ENCODE data around the gene ERLIN1. TPM values are rescaled to one million over a fixed set of nuclear protein-coding genes. Genes with fewer than 3 reads are reported as not detected.

Gene ERLIN1
- total and polyA plus RNA-seq, 2 experiments from 2014 or later = 26.3 to 35.7 TPM

DNA sequence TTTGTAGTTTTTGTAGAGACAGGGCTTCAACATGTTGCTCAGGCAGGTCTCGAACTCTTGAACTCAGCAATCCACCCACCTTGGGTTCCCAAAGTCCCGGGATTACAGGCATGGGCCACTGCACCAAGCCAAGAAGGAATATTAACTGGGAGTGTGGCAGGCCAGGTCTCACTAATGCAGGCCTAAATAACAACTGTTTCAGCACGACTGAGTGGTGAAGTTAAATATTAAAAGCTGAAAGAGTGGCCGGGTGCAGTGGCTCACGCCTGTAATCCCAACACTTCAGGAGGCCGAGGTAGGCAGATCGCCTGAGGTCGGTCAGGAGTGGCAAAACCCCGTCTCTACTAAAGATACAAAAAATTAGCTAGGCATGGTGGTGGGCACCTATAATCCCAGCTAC, 22.4 kb upstream of the ERLIN1 start:
- Histone ChIP-seq H4K20me1 (ENCODE audit: insufficient read depth, poor library complexity, severe bottlenecking) (no peaks in the 10 kb centered on the region), H3K27me3 (no peaks in the 10 kb centered on the region), H3K4me2 (no peak overlapping the region), H2AFZ (no peak overlapping the region), H3K79me2 (no peaks in the 10 kb centered on the region), H3K4me1 (ENCODE audit: insufficient read depth) (no peaks in the 10 kb centered on the region), H3K9me2 (replicated peaks; ENCODE audit: insufficient read depth) (no peaks in the 10 kb centered on the region), H3K36me3 (replicated peaks; ENCODE audit: insufficient read depth, low read depth) (no peaks in the 10 kb centered on the region), H3K9me3 (ENCODE audit: low read depth) (no peaks in the 10 kb centered on the region), H3K4me3 (no peak overlapping the region), H3K27ac (no peak overlapping the region)
- WGBS (ENCODE audit: low lambda C conversion rate, missing lambda C conversion rate) = 81% methylated on average over 9 of the region's 9 CpGs
- no peak for DNase-seq (ENCODE audit: low spot score)
- TF ChIP-seq CTCF (IDR thresholded peaks at IDR 0.05; ENCODE audit: poor library complexity) = no peak

DNA sequence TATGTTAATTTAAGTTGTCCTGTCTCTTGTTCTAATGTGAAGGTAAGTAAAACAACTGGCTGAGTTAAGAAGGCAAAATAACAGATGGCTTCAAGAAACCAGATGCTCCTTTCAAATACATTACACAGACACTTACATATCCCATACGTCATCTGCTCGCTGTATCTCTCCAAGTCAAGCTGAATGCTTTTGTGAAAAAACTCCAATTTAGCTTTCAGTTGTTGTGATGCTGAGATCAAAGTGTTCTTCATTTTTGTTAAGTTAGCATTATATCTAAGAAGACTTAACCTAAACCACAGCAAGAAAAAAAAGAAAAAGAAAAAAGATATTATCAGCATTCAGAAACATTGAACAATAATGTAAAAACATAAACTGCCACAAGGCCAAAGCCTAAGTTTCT, 18.5 kb upstream of the ERLIN1 start:
- Histone ChIP-seq H3K27me3 (no peaks in the 10 kb centered on the region), H3K36me3 (replicated peaks; ENCODE audit: insufficient read depth, low read depth) (no peaks in the 10 kb centered on the region)

GRCh38 chr10:100201549-100201948, 15.7 kb upstream of the ERLIN1 start:
- H3K79me2 ChIP-seq = no peaks in the 10 kb centered on the region
- no peaks in the 10 kb centered on the region for H3K4me1 ChIP-seq (ENCODE audit: insufficient read depth)
- H3K27ac ChIP-seq = no peak overlapping the region
- H3K9me2 ChIP-seq (replicated peaks; ENCODE audit: insufficient read depth) = no peaks in the 10 kb centered on the region
- H2AFZ ChIP-seq = no peak overlapping the region
- H3K27me3 ChIP-seq = no peaks in the 10 kb centered on the region
- no peak for DNase-seq (ENCODE audit: low spot score)
- H3K9me3 ChIP-seq (ENCODE audit: low read depth) = no peaks in the 10 kb centered on the region
- TF ChIP-seq EZH2 (IDR thresholded peaks at IDR 0.05; ENCODE audit: borderline replicate concordance) (no peak), EZH2phosphoT487 (IDR thresholded peaks at IDR 0.05; ENCODE audit: low read depth, severe bottlenecking, unreplicated experiment) (no peak), CTCF (IDR thresholded peaks at IDR 0.05; ENCODE audit: poor library complexity) (no peak)
- WGBS (ENCODE audit: low lambda C conversion rate, missing lambda C conversion rate) = 96% methylated on average over 2 of the region's 2 CpGs
- no peak overlapping the region for H3K4me3 ChIP-seq
- H3K4me2 ChIP-seq = no peak overlapping the region
- no peaks in the 10 kb centered on the region for H3K36me3 ChIP-seq (replicated peaks; ENCODE audit: insufficient read depth, low read depth)
- no peaks in the 10 kb centered on the region for H4K20me1 ChIP-seq (ENCODE audit: insufficient read depth, poor library complexity, severe bottlenecking)

More for the DNA sequence above, 18.5 kb upstream of the ERLIN1 start:
- no peaks in the 10 kb centered on the region for H3K9me2 ChIP-seq (replicated peaks; ENCODE audit: insufficient read depth)
- DNase-seq (ENCODE audit: low spot score) = no peak
- no peak overlapping the region for H2AFZ ChIP-seq
- H3K27ac ChIP-seq = no peak overlapping the region
- H3K9me3 ChIP-seq (ENCODE audit: low read depth) = no peaks in the 10 kb centered on the region
- H3K79me2 ChIP-seq = no peaks in the 10 kb centered on the region
- TF ChIP-seq EZH2phosphoT487 (IDR thresholded peaks at IDR 0.05; ENCODE audit: low read depth, severe bottlenecking, unreplicated experiment) (no peak), CTCF (IDR thresholded peaks at IDR 0.05; ENCODE audit: poor library complexity) (no peak)
- H4K20me1 ChIP-seq (ENCODE audit: insufficient read depth, poor library complexity, severe bottlenecking) = no peaks in the 10 kb centered on the region
- no peak overlapping the region for H3K4me3 ChIP-seq
- H3K4me2 ChIP-seq = no peak overlapping the region
- H3K4me1 ChIP-seq (ENCODE audit: insufficient read depth) = no peaks in the 10 kb centered on the region
- 91% methylated on average over 2 of the region's 2 CpGs for WGBS (ENCODE audit: low lambda C conversion rate, missing lambda C conversion rate)

GRCh38 chr10:100194711-100195110, 8.9 kb upstream of the ERLIN1 start:
- H4K20me1 ChIP-seq (ENCODE audit: insufficient read depth, poor library complexity, severe bottlenecking) = no peaks in the 10 kb centered on the region
- H3K4me3 ChIP-seq = no peak overlapping the region
- H3K9me2 ChIP-seq (replicated peaks; ENCODE audit: insufficient read depth) = no peaks in the 10 kb centered on the region
- no peak overlapping the region for H3K4me2 ChIP-seq
- no peak for DNase-seq (ENCODE audit: low spot score)
- H3K27me3 ChIP-seq = no peaks in the 10 kb centered on the region
- no peaks in the 10 kb centered on the region for H3K36me3 ChIP-seq (replicated peaks; ENCODE audit: insufficient read depth, low read depth)
- H3K27ac ChIP-seq = no peak overlapping the region
- 91% methylated on average over 1 of the region's 1 CpG for WGBS (ENCODE audit: low lambda C conversion rate, missing lambda C conversion rate)
- TF ChIP-seq CTCF (IDR thresholded peaks at IDR 0.05; ENCODE audit: poor library complexity) (no peak), EZH2phosphoT487 (IDR thresholded peaks at IDR 0.05; ENCODE audit: low read depth, severe bottlenecking, unreplicated experiment) (no peak), EZH2 (IDR thresholded peaks at IDR 0.05; ENCODE audit: borderline replicate concordance) (no peak)
- H2AFZ ChIP-seq = no peak overlapping the region
- H3K9me3 ChIP-seq (ENCODE audit: low read depth) = no peaks in the 10 kb centered on the region
- H3K4me1 ChIP-seq (ENCODE audit: insufficient read depth) = no peaks in the 10 kb centered on the region
- no peaks in the 10 kb centered on the region for H3K79me2 ChIP-seq

Measured in hepatocyte (in vitro differentiated cells).